Thyroid gland (tissue), 4 donors: ENCODE results near the gene SFN. TPM values are rescaled to one million over a fixed set of nuclear protein-coding genes. Genes with fewer than 3 reads are reported as not detected.

ENCODE experiments used
- DNase-seq, 2 donors: peaks; one replicate each; pipeline ENCODE4 v3.0.0-alpha.2; 2019
- H3K27ac ChIP-seq, 3 donors: fragments of 200-600 bp; sonication (generic); 1 replicate in 2 of 3; 2 replicates in 1 of 3; pipeline ENCODE4 v1.5.1; 2016 to 2019; ENCODE audit warnings: mild to moderate bottlenecking in 1 of 3, moderate library complexity in 1 of 3
- H3K27me3 ChIP-seq: fragments of 200-600 bp; sonication (generic); one replicate; pipeline ENCODE4 v1.5.1; 2019
- H3K36me3 ChIP-seq, 2 donors: fragments of 200-600 bp; sonication (generic); one replicate each; pipeline ENCODE4 v1.5.1; 2016 to 2019
- H3K4me1 ChIP-seq, 2 donors: fragments of 200-600 bp; sonication (generic); one replicate each; pipeline ENCODE4 v1.5.1; 2017 to 2019
- H3K4me3 ChIP-seq, 3 donors: fragments of 200-600 bp; sonication (generic); replicated peaks in 1 of 3; 1 replicate in 2 of 3; 2 replicates in 1 of 3; pipeline ENCODE4 v1.5.1; 2016; ENCODE audit warnings: mild to moderate bottlenecking in 1 of 3
- H3K9me3 ChIP-seq: fragments of 200-600 bp; sonication (generic); one replicate; pipeline ENCODE4 v1.5.1; 2017
- CTCF ChIP-seq, 6 experiments: fragments of 200-600 bp in 3 of 6; fragments of 450-650 bp in 3 of 6; sonication (generic) in 3 of 6; IDR thresholded peaks; one replicate each; pipeline ENCODE4 v1.5.1; 2016 to 2019; ENCODE audit warnings: antibody characterized with exemption in 6 of 6, mild to moderate bottlenecking in 2 of 6, inconsistent platforms in 1 of 6, moderate library complexity in 1 of 6
- POLR2A ChIP-seq, 2 donors: fragments of 450-650 bp; IDR thresholded peaks; one replicate each; pipeline ENCODE4 v1.6.1; 2017; ENCODE audit warnings: antibody characterized with exemption in 2 of 2, mild to moderate bottlenecking in 2 of 2, moderate library complexity in 1 of 2
- WGBS, 2 donors: methylation state at CpG; one replicate each; pipeline ENCODE4 v1.1.5; 2017; 5-methylcytosine and 5-hydroxymethylcytosine counted together
- intact Hi-C: fragments of 100-400 bp; cut with DNase I; formaldehyde crosslinking; loops from one replicate; pipeline ENCODE4 v1.15.1; 2023
- total RNA-seq, 4 donors: library from RNA; depleted of rRNA; stranded (reverse); fragments of >200 nt; gene quantifications; one replicate each; pipeline ENCODE4 v1.2.3, GENCODE V29; 2016

Gene SFN
- total RNA-seq, 4 donors from 2014 or later, result 0.54 to 0.73 (median 0.54) TPM; not detected in 1

- 85 to 86% methylated on average over 21 of the region's 21 CpGs for WGBS, 2 donors
- DNase-seq, result no peak
- H3K36me3 ChIP-seq, result peaks cover 32 to 37% of the 10 kb centered on the region in 2 donors
- no peaks in the 10 kb centered on the region for H3K4me1 ChIP-seq
- TF ChIP-seq POLR2A (IDR thresholded peaks at IDR 0.05) (no peak), CTCF (IDR thresholded peaks at IDR 0.05) (no peak)
- H3K27ac ChIP-seq, result no peak overlapping the region
- H3K9me3 ChIP-seq, result no peaks in the 10 kb centered on the region
- intact Hi-C loops, result no loop called here
- no peaks in the 10 kb centered on the region for H3K27me3 ChIP-seq
- H3K4me3 ChIP-seq, result no peak overlapping the region
Observed at GRCh38 chr1:26856604-26857469, 6.1 kb upstream of the SFN start.

- H3K4me3 ChIP-seq, result no peak overlapping the region
- no peaks in the 10 kb centered on the region for H3K4me1 ChIP-seq
- no peaks in the 10 kb centered on the region for H3K27me3 ChIP-seq
- intact Hi-C loops, result no loop called here
- H3K27ac ChIP-seq, result no peak overlapping the region
- WGBS, 2 donors, result 78 to 91% methylated on average over 8 of the region's 8 CpGs
- no peak for TF ChIP-seq CTCF (IDR thresholded peaks at IDR 0.05)
- no peak for TF ChIP-seq POLR2A (IDR thresholded peaks at IDR 0.05)
- no peaks in the 10 kb centered on the region for H3K9me3 ChIP-seq
- no peak for DNase-seq
- peaks cover 28 to 30% of the 10 kb centered on the region in 2 donors for H3K36me3 ChIP-seq
Observed at GRCh38 chr1:26857473-26858060, 5.4 kb upstream of the SFN start.

- DNase-seq, result no peak
- TF ChIP-seq CTCF (IDR thresholded peaks at IDR 0.05) (no peak), POLR2A (IDR thresholded peaks at IDR 0.05) (no peak)
- intact Hi-C loops, result no loop called here
- H3K27me3 ChIP-seq, result no peaks in the 10 kb centered on the region
- no peaks in the 10 kb centered on the region for H3K9me3 ChIP-seq
- 81 to 98% methylated on average over 4 of the region's 4 CpGs for WGBS, 2 donors
- peaks cover 24 to 28% of the 10 kb centered on the region in 2 donors for H3K36me3 ChIP-seq
- H3K4me3 ChIP-seq, result no peak overlapping the region
- no peaks in the 10 kb centered on the region for H3K4me1 ChIP-seq
- no peak overlapping the region for H3K27ac ChIP-seq
Observed at GRCh38 chr1:26858160-26858559, 4.8 kb upstream of the SFN start.

GRCh38 chr1:26858891-26859640 lies 3.9 kb upstream of the SFN start:
- H3K27ac ChIP-seq, result no peak overlapping the region
- intact Hi-C loops, result no loop called here
- H3K4me1 ChIP-seq, result peaks cover 0 to 5% of the 10 kb centered on the region in 2 donors

More at GRCh38 chr1:26858891-26859640, 3.9 kb upstream of the SFN start:
- Histone ChIP-seq H3K36me3 (peaks cover 17 to 23% of the 10 kb centered on the region in 2 donors), H3K4me3 (no peak overlapping the region), H3K9me3 (no peaks in the 10 kb centered on the region), H3K27me3 (no peaks in the 10 kb centered on the region)
- no peak for TF ChIP-seq CTCF (IDR thresholded peaks at IDR 0.05)
- TF ChIP-seq POLR2A (IDR thresholded peaks at IDR 0.05), result no peak
- WGBS, 2 donors, result 86 to 88% methylated on average over 6 to 7 of the region's 7 CpGs
- DNase-seq, result no peak
